Activated B cell treated with CpG ODN at 0.5 μM for 24 hours (primary cell): Measurements from ENCODE around the gene CCNB2. TPM values are rescaled to one million over a fixed set of nuclear protein-coding genes. Genes with fewer than 3 reads are reported as not detected.

ENCODE experiments used
- ATAC-seq: fragments of 200-7000 bp; cut with Tn5 transposase; one replicate; pipeline ENCODE4 v1.10.0; 2021; ENCODE audit warnings: low read depth, mild to moderate bottlenecking, moderate library complexity
- CTCF ChIA-PET: fragments of 350-600 bp; sonication (Branson Sonifier 250); formaldehyde crosslinking; loops from one replicate; lab custom pipeline; 2021; ENCODE audit warnings: antibody characterized with exemption; lab: Charles Lee
- POLR2A ChIA-PET: fragments of 350-600 bp; sonication (Branson Sonifier 250); formaldehyde crosslinking; loops from one replicate; lab custom pipeline; 2021; ENCODE audit warnings: antibody characterized with exemption; lab: Charles Lee
- DNase-seq: peaks from one replicate; pipeline ENCODE4 v3.0.0; 2022
- H3K27ac Mint-ChIP-seq: one replicate; pipeline ENCODE4 v1.8.0; 2020; ENCODE audit warnings: mixed read lengths
- H3K27me3 Mint-ChIP-seq: one replicate; pipeline ENCODE4 v1.8.0; 2021; ENCODE audit warnings: mixed read lengths
- H3K36me3 Mint-ChIP-seq: one replicate; pipeline ENCODE4 v1.8.0; 2021; ENCODE audit warnings: low read depth, mixed read lengths
- H3K4me1 Mint-ChIP-seq: one replicate; pipeline ENCODE4 v1.8.0; 2021; ENCODE audit warnings: mixed read lengths
- H3K4me3 Mint-ChIP-seq: one replicate; pipeline ENCODE4 v1.8.0; 2020; ENCODE audit warnings: mild to moderate bottlenecking, mixed read lengths
- H3K9me3 Mint-ChIP-seq: one replicate; pipeline ENCODE4 v1.8.0; 2020; ENCODE audit warnings: mixed read lengths
- CTCF ChIP-seq: fragments of 200-600 bp; IDR thresholded peaks from one replicate; pipeline ENCODE4 v1.8.0; 2022; ENCODE audit warnings: antibody characterized with exemption, mild to moderate bottlenecking
- intact Hi-C: fragments of 100-400 bp; cut with micrococcal nuclease; formaldehyde crosslinking; loops from one replicate; pipeline ENCODE4 v1.15.1; 2024
- total RNA-seq: library from RNA; stranded (reverse); gene quantifications from 2 replicates; pipeline ENCODE4 v1.2.3, GENCODE V29; 2022

The CCNB2 gene
- total RNA-seq: 0.82 and 0.88 TPM in 2 replicates

GRCh38 chr15:59104912-59105732 is at the start of gene CCNB2:
Gene CCNB2 (plus strand): TSS chr15:59105146. CDS start chr15:59105269, 123 bp downstream.
- Mint-ChIP-seq H3K36me3 (peaks cover 3% of the 10 kb centered on the region), H3K9me3 (no peaks in the 10 kb centered on the region), H3K4me1 (peaks cover 13% of the 10 kb centered on the region), H3K27me3 (no peaks in the 10 kb centered on the region), H3K27ac (peak within 1 kb of the TSS; percentile 80), H3K4me3 (peak within 1 kb of the TSS; percentile 85)
- no peak for TF ChIP-seq CTCF
- ChIA-PET POLR2A (interaction anchor here (0.6 to 0.7 kb wide), 2 partner anchors 175 to 195 kb away, joined by 3 to 4 read pairs; no protein-coding TSS in a partner anchor), CTCF (no interaction called here)
- DNase-seq (peak; percentile 64), ATAC-seq (peak; percentile 100)
- intact Hi-C loops: loop anchor here (1.0 kb wide), 1 partner anchor 172 kb away; the partner anchor contains the start of gene SLTM

- H3K27ac Mint-ChIP-seq: no peak overlapping the region
- CTCF ChIA-PET: interaction anchor here (0.7 to 1.1 kb wide), 2 partner anchors 102 to 442 kb away, joined by 3 read pairs; no protein-coding TSS in a partner anchor
- intact Hi-C loops: loop anchor here (5.0 kb wide), 2 partner anchors 38 to 102 kb away; no protein-coding TSS in a partner anchor
Measured at GRCh38 chr15:59059076-59059597, 45.8 kb upstream of the CCNB2 start.

GRCh38 chr15:59060348-59060747 is 44.6 kb upstream of the CCNB2 start:
- H3K27ac Mint-ChIP-seq: no peak overlapping the region
- POLR2A ChIA-PET: no interaction called here
- intact Hi-C loops: no loop called here
- no peaks in the 10 kb centered on the region for H3K27me3 Mint-ChIP-seq
- H3K9me3 Mint-ChIP-seq: no peaks in the 10 kb centered on the region
- DNase-seq: no peak
- H3K36me3 Mint-ChIP-seq: peaks cover 79% of the 10 kb centered on the region
- no peak overlapping the region for H3K4me3 Mint-ChIP-seq
- ATAC-seq: no peak
- no peak for TF ChIP-seq CTCF
- H3K4me1 Mint-ChIP-seq: peaks cover 18% of the 10 kb centered on the region
- CTCF ChIA-PET: interaction anchor here (0.6 kb wide), 2 partner anchors 77 to 102 kb away, joined by 3 read pairs; no protein-coding TSS in a partner anchor

More at GRCh38 chr15:59059076-59059597, 45.8 kb upstream of the CCNB2 start:
- DNase-seq: no peak
- Mint-ChIP-seq H3K27me3 (no peaks in the 10 kb centered on the region), H3K36me3 (peaks cover 80% of the 10 kb centered on the region), H3K4me1 (peaks cover 18% of the 10 kb centered on the region), H3K4me3 (no peak overlapping the region), H3K9me3 (no peaks in the 10 kb centered on the region)
- ATAC-seq: no peak
- POLR2A ChIA-PET: no interaction called here
- no peak for TF ChIP-seq CTCF

GRCh38 chr15:59063042-59063441 is 41.9 kb upstream of the CCNB2 start:
- H3K4me1 Mint-ChIP-seq: peaks cover 18% of the 10 kb centered on the region
- H3K4me3 Mint-ChIP-seq: no peak overlapping the region
- no peaks in the 10 kb centered on the region for H3K9me3 Mint-ChIP-seq
- ATAC-seq (no peak), DNase-seq (no peak)
- POLR2A ChIA-PET: no interaction called here
- no peak overlapping the region for H3K27ac Mint-ChIP-seq
- peaks cover 83% of the 10 kb centered on the region for H3K36me3 Mint-ChIP-seq
- no peaks in the 10 kb centered on the region for H3K27me3 Mint-ChIP-seq
- CTCF ChIA-PET: no interaction called here
- TF ChIP-seq CTCF: no peak
- intact Hi-C loops: loop anchor here (2.0 kb wide), 1 partner anchor 16 kb away; no protein-coding TSS in a partner anchor

- no peak for TF ChIP-seq CTCF
- no peaks in the 10 kb centered on the region for H3K27me3 Mint-ChIP-seq
- CTCF ChIA-PET: no interaction called here
- DNase-seq: no peak
- peaks cover 80% of the 10 kb centered on the region for H3K36me3 Mint-ChIP-seq
- H3K4me1 Mint-ChIP-seq: peaks cover 2% of the 10 kb centered on the region
- no peak overlapping the region for H3K27ac Mint-ChIP-seq
- peaks cover 2% of the 10 kb centered on the region for H3K9me3 Mint-ChIP-seq
- no peak overlapping the region for H3K4me3 Mint-ChIP-seq
- intact Hi-C loops: no loop called here
- no peak for ATAC-seq
- POLR2A ChIA-PET: no interaction called here
Measured at GRCh38 chr15:59069430-59069829, 35.5 kb upstream of the CCNB2 start.
